Omental fat pad (tissue), 4 donors: ENCODE measurements around the gene MPZL1. TPM values are rescaled to one million over a fixed set of nuclear protein-coding genes. Genes with fewer than 3 reads are reported as not detected.
"Not testable (repeated sequence)": the region's sequence is repeated elsewhere in the genome, so short reads cannot be mapped to it uniquely, and the experiment has no call there.

Experiments used
- ATAC-seq: fragments of 150-250 bp; one replicate; pipeline ENCODE4 v1.9.1; 2016; ENCODE audit warnings: mild to moderate bottlenecking, moderate library complexity; ENCODE audit not compliant: low FRiP score
- DNase-seq: peaks from one replicate; pipeline ENCODE4 v3.0.0-alpha.2; 2019; ENCODE audit warnings: low spot score
- total RNA-seq, 4 donors: library from RNA; depleted of rRNA; stranded (reverse); fragments of >200 nt; gene quantifications; one replicate each; pipeline ENCODE4 v1.1.0, GENCODE V29; 2016
- TF ChIP-seq, protein P1 (sequence below), 3 donors: fragments of 450-650 bp; IDR thresholded peaks; one replicate each; pipeline ENCODE4 v1.5.1; 2016 to 2017; ENCODE audit warnings: antibody characterized with exemption in 3 of 3, mild to moderate bottlenecking in 3 of 3, moderate library complexity in 2 of 3

The MPZL1 gene
- total RNA-seq, 4 donors from 2014 or later: 102 to 116 (median 108) TPM

DNA sequence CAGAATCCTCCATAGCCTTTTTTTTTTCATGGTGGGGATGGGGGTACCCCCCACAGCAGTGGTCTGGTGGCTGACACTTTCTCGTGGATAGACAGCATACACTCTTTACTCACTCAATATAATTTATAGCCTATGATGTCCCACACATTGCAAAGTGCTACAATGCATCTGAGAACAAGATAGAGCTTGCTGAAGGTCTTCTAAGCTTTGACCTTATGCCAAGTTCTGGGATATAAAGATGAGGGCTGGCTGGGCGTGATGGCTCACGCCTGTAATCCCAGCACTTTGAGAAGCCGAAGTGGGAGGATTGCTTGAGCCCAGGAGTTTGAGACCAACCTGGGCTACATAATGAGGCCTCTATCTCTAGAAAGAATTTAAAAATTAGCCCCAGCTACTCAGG, 78.0 kb downstream of the MPZL1 start:
- TF ChIP-seq, protein P1, sequence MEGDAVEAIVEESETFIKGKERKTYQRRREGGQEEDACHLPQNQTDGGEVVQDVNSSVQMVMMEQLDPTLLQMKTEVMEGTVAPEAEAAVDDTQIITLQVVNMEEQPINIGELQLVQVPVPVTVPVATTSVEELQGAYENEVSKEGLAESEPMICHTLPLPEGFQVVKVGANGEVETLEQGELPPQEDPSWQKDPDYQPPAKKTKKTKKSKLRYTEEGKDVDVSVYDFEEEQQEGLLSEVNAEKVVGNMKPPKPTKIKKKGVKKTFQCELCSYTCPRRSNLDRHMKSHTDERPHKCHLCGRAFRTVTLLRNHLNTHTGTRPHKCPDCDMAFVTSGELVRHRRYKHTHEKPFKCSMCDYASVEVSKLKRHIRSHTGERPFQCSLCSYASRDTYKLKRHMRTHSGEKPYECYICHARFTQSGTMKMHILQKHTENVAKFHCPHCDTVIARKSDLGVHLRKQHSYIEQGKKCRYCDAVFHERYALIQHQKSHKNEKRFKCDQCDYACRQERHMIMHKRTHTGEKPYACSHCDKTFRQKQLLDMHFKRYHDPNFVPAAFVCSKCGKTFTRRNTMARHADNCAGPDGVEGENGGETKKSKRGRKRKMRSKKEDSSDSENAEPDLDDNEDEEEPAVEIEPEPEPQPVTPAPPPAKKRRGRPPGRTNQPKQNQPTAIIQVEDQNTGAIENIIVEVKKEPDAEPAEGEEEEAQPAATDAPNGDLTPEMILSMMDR (IDR thresholded peaks at IDR 0.05): no peak
- no peak for DNase-seq
- no peak for ATAC-seq

DNA sequence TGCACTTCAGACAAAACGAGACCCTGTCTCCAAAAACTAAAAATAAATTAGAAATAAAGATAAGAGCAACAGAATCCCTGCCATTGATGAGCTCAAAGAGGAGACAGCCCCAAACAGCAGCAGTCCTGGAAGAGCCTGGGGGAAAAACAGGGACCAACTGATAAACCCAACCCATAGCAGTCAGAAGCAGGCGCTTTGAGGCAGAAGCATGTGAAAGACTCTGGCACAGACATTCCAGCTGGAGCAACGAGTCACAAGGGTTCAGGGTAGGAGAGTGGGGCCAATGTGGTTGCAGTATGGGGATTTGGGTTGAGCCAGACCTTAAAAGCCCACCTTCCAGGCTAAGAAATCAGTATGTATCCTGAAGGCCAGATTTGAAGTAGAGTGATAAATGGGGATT, 78.5 kb downstream of the MPZL1 start:
- TF ChIP-seq, protein P1 (IDR thresholded peaks at IDR 0.05): no peak
- no peak for DNase-seq
- no peak for ATAC-seq

DNA sequence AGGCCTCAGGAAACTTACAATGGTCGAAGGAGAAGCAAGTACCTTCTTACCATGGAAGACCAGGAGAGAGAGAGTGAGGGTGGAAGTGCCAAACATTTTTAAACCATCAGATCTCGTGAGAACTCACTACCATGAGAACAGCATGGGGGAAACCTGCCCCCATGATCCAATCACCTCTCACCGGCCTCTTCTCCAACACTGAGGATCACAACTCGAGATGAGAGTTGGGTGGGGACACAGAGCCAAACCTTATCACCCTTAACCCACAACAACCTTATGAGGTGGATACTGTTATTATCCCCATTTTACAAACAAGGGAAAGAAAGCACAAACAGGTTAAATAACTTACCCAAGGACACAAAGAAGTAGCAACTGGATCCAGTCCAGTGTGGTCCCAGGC, 80.5 kb downstream of the MPZL1 start:
- DNase-seq: no peak
- no peak for ATAC-seq
- TF ChIP-seq, protein P1 (IDR thresholded peaks at IDR 0.05): no peak

DNA sequence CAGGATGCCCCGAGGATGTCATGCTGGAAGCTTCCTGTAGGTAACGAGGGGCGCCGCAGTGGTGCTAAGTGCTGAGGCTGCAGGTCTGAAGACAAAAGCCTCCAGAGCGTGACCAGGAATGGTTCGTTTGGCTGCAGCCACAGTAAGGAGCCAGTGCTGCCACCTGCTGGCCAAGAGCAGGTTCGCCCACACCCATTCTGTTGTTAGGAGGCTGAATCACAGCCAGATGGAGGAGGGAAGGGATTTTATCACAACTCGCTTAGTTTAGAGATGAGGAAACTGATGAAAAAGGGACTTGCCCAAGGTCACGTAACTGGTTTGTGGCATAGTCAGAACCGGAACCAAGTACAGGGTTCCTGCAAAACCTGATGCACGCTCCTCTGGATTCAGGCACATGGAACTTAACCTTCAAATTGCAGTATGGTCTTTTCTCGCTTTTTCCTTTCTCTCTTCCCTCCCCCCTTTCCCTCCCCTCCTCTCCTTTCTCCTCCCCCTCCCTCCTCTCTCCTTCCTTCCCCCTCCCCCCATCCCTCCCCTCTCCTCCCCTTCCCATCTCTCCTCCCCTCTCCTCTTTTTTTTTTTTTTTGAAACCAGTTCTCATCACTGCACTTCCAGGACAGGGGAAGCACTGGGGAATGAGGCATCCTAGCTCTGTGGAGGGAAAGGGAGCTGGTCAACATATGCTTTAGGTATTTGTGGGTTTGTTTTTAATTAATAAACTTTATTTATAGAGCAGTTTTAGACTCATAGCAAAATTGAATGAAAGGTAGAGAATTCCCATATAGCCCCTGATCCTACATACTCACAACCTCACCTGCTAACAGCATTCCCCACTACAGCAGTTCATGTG, 81.8 kb downstream of the MPZL1 start:
- peak; percentile 91 for DNase-seq
- TF ChIP-seq, protein P1 (IDR thresholded peaks at IDR 0.05): peak in 2 of 3 donors; percentile 38 to 95
- peak; percentile 97 for ATAC-seq

DNA sequence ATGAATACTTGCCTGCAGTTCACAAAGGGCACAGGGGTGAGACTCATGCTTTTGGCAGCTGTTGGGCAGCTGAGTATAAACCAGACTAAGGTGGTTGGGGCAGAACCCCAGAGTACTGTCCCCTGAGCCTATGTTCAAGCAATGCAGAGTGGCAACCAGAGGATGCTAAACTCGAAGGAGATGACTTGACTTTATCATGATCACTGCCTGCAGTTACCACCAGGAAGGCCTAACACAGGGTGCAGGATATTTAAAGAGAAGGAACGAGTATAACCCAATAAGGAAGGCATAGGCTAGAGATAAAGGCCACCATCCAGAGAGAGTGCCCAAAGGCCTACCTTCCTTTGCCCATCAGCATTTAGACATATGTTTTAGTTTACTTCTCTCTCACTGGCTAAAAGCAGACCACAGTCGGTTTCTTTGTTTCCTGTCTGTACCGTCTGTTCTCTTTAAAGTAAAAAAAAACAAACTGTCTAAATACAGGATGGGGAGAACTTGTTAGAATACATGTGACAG, 83.3 kb downstream of the MPZL1 start:
- DNase-seq (no peak), ATAC-seq (no peak)
- TF ChIP-seq, protein P1 (IDR thresholded peaks at IDR 0.05): no peak

DNA sequence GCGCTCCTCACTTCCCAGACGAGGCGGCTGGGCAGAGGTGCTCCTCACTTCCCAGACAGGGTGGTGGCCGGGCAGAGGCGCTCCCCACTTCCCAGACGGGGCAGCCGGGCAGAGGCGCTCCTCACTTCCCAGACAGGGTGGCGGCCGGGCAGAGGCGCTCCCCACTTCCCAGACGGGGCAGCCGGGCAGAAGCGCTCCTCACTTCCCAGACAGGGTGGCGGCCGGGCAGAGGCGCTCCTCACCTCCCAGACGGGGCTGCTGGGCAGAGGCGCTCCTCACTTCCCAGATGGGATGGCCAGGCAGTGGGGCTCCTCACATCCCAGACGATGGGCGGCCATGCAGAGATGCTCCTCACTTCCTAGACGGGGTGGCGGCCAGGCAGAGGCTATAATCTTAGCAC, 84.5 kb downstream of the MPZL1 start:
- DNase-seq, ATAC-seq: not testable (repeated sequence)

DNA sequence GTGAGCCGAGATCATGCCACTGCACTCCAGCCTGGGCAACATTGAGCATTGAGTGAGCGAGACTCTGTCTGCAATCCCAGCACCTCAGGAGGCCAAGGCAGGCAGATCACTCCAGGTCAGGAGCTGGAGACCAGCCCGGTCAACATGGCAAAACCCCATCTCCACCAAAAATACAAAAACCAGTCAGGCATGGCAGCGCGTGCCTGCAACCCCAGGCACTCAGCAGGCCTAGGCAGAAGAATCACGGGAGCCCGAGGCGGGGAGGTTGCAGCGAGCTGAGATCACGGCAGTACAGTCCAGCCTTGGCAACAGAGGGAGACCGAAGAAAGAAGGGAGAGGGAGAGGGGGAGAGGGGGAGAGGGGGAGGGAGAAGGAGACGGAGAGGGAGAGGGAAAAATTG, 84.9 kb downstream of the MPZL1 start:
- not testable (repeated sequence) for DNase-seq, ATAC-seq

DNA sequence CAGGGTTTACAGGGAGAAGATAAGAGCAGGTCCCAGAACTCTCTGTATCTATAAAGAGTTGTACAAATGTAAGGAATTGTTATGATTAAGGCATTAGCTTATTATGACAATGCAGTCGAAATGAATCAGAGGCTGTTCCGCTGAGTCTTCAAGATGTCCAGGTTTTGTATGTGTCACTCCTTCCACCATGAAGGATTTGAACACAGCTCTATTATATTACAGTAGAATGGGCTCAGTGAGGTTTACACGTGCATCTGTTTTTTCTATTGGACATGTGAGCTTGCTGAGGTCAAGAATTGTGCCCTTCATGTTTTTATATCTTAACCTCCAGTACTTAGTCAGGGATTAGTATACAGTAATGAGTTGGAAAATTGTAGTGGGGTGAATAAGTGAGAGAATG, 86.3 kb downstream of the MPZL1 start:
- ATAC-seq: no peak
- TF ChIP-seq, protein P1 (IDR thresholded peaks at IDR 0.05): no peak
- no peak for DNase-seq
